ENCODE results near the gene SPG11.

GRCh38 chr15:44706946-44707636 lies 43.6 kb upstream of the SPG11 start:
- TF ChIP-seq RAD21 (CRISPR knock-in tag; IDR thresholded peaks at IDR 0.05): no peak
- TF ChIP-seq, protein P1, sequence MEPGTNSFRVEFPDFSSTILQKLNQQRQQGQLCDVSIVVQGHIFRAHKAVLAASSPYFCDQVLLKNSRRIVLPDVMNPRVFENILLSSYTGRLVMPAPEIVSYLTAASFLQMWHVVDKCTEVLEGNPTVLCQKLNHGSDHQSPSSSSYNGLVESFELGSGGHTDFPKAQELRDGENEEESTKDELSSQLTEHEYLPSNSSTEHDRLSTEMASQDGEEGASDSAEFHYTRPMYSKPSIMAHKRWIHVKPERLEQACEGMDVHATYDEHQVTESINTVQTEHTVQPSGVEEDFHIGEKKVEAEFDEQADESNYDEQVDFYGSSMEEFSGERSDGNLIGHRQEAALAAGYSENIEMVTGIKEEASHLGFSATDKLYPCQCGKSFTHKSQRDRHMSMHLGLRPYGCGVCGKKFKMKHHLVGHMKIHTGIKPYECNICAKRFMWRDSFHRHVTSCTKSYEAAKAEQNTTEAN (CRISPR knock-in tag; conservative IDR thresholded peaks at IDR 0.05): no peak
- TF ChIP-seq, protein P2, sequence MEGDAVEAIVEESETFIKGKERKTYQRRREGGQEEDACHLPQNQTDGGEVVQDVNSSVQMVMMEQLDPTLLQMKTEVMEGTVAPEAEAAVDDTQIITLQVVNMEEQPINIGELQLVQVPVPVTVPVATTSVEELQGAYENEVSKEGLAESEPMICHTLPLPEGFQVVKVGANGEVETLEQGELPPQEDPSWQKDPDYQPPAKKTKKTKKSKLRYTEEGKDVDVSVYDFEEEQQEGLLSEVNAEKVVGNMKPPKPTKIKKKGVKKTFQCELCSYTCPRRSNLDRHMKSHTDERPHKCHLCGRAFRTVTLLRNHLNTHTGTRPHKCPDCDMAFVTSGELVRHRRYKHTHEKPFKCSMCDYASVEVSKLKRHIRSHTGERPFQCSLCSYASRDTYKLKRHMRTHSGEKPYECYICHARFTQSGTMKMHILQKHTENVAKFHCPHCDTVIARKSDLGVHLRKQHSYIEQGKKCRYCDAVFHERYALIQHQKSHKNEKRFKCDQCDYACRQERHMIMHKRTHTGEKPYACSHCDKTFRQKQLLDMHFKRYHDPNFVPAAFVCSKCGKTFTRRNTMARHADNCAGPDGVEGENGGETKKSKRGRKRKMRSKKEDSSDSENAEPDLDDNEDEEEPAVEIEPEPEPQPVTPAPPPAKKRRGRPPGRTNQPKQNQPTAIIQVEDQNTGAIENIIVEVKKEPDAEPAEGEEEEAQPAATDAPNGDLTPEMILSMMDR (CRISPR knock-in tag; IDR thresholded peaks at IDR 0.05): no peak
- TF ChIP-seq AFF4 (CRISPR knock-in tag; IDR thresholded peaks at IDR 0.05): no peak
- TF ChIP-seq, protein P3, sequence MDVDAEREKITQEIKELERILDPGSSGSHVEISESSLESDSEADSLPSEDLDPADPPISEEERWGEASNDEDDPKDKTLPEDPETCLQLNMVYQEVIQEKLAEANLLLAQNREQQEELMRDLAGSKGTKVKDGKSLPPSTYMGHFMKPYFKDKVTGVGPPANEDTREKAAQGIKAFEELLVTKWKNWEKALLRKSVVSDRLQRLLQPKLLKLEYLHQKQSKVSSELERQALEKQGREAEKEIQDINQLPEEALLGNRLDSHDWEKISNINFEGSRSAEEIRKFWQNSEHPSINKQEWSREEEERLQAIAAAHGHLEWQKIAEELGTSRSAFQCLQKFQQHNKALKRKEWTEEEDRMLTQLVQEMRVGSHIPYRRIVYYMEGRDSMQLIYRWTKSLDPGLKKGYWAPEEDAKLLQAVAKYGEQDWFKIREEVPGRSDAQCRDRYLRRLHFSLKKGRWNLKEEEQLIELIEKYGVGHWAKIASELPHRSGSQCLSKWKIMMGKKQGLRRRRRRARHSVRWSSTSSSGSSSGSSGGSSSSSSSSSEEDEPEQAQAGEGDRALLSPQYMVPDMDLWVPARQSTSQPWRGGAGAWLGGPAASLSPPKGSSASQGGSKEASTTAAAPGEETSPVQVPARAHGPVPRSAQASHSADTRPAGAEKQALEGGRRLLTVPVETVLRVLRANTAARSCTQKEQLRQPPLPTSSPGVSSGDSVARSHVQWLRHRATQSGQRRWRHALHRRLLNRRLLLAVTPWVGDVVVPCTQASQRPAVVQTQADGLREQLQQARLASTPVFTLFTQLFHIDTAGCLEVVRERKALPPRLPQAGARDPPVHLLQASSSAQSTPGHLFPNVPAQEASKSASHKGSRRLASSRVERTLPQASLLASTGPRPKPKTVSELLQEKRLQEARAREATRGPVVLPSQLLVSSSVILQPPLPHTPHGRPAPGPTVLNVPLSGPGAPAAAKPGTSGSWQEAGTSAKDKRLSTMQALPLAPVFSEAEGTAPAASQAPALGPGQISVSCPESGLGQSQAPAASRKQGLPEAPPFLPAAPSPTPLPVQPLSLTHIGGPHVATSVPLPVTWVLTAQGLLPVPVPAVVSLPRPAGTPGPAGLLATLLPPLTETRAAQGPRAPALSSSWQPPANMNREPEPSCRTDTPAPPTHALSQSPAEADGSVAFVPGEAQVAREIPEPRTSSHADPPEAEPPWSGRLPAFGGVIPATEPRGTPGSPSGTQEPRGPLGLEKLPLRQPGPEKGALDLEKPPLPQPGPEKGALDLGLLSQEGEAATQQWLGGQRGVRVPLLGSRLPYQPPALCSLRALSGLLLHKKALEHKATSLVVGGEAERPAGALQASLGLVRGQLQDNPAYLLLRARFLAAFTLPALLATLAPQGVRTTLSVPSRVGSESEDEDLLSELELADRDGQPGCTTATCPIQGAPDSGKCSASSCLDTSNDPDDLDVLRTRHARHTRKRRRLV (CRISPR knock-in tag; IDR thresholded peaks at IDR 0.05): no peak
- TF ChIP-seq POLR2A (IDR thresholded peaks at IDR 0.05; ENCODE audit: insufficient read depth in 1 of 2, low read depth in 2 of 2, low read length in 2 of 2): no peak
